ENCODE results near the gene MUC15. TPM values are rescaled to one million over a fixed set of nuclear protein-coding genes. Genes with fewer than 3 reads are reported as not detected.

Gene MUC15
- total RNA-seq, 1 donor from 2014 or later = not detected

- Histone ChIP-seq H3K36me3 (no peaks in the 10 kb centered on the region), H3K4me3 (no peak overlapping the region), H3F3A (ENCODE audit: low read depth) (no peaks in the 10 kb centered on the region), H3K79me2 (ENCODE audit: low read depth) (no peaks in the 10 kb centered on the region), H3K9me3 (ENCODE audit: low read depth) (no peaks in the 10 kb centered on the region), H3K4me1 (peaks cover 6% of the 10 kb centered on the region), H3K4me2 (no peak overlapping the region), H3K27me3 (no peaks in the 10 kb centered on the region), H3K27ac (no peak overlapping the region), H2AFZ (replicated peaks) (peak overlapping the region; percentile 57), H3K9ac (no peak overlapping the region), H4K20me1 (ENCODE audit: low read depth) (no peaks in the 10 kb centered on the region)
- TF ChIP-seq CTCF (IDR thresholded peaks at IDR 0.05) (no peak), EZH2 (IDR thresholded peaks at IDR 0.05) (no peak), EZH2phosphoT487 (IDR thresholded peaks at IDR 0.05) (no peak)
- Mint-ChIP-seq H3K4me1 (no peaks in the 10 kb centered on the region), H3K4me3 (no peak overlapping the region), H3K27ac (no peak overlapping the region), H3K36me3 (no peaks in the 10 kb centered on the region), H3K9me3 (no peaks in the 10 kb centered on the region), H3K27me3 (ENCODE audit: insufficient read depth, low read depth) (no peaks in the 10 kb centered on the region)
- no peak for DNase-seq (ENCODE audit: low spot score)
Observed at GRCh38 chr11:26510756-26511155, 61.3 kb downstream of the MUC15 start.

DNA sequence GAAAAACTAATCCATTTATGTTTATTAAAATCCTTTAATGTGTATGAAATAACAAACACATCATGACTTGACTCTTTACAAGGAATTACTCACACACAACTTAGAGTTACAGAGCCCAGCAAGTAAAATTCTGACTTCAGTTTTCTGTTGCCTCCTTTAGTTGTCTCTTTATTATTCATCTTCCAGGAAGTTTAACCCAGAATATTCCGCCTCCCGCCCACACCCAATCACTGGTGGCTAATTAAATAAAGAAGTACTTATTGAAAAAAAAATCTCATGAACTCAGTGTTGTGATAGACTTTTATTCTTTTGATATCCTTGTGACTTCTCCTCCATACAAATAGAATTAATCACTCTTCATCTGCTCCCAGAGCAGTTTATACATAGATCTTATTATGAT lies 61.9 kb downstream of the MUC15 start:
- Histone ChIP-seq H3K9ac (no peak overlapping the region), H3K4me2 (no peak overlapping the region), H3F3A (ENCODE audit: low read depth) (no peaks in the 10 kb centered on the region), H3K4me3 (no peak overlapping the region), H3K27me3 (no peaks in the 10 kb centered on the region), H3K4me1 (peaks cover 6% of the 10 kb centered on the region), H3K79me2 (ENCODE audit: low read depth) (no peaks in the 10 kb centered on the region), H3K9me3 (ENCODE audit: low read depth) (no peaks in the 10 kb centered on the region), H3K36me3 (no peaks in the 10 kb centered on the region), H3K27ac (no peak overlapping the region), H2AFZ (replicated peaks) (no peak overlapping the region), H4K20me1 (ENCODE audit: low read depth) (no peaks in the 10 kb centered on the region)
- no peak for TF ChIP-seq EZH2 (IDR thresholded peaks at IDR 0.05)
- TF ChIP-seq CTCF (IDR thresholded peaks at IDR 0.05) = no peak
- no peak for TF ChIP-seq EZH2phosphoT487 (IDR thresholded peaks at IDR 0.05)
- no peaks in the 10 kb centered on the region for H3K36me3 Mint-ChIP-seq
- H3K4me3 Mint-ChIP-seq = no peak overlapping the region
- no peaks in the 10 kb centered on the region for H3K27me3 Mint-ChIP-seq (ENCODE audit: insufficient read depth, low read depth)
- no peak overlapping the region for H3K27ac Mint-ChIP-seq
- no peaks in the 10 kb centered on the region for H3K9me3 Mint-ChIP-seq
- no peaks in the 10 kb centered on the region for H3K4me1 Mint-ChIP-seq
- no peak for DNase-seq (ENCODE audit: low spot score)

Other genes starting within 250 kb of the MUC15 start
- gene ANO3, start 240.1 kb downstream of the MUC15 start, total RNA-seq (ENCODE audit: low replicate concordance) = 0.90 and 2.5 TPM in 2 replicates
- gene SLC5A12, start 149.8 kb upstream of the MUC15 start, total RNA-seq (ENCODE audit: low replicate concordance) = 4.9 and 5.0 TPM in 2 replicates